HG03060 (cell line): ENCODE data around the gene NOTUM.
"Not testable (repeated sequence)": the region's sequence is repeated elsewhere in the genome, so short reads cannot be mapped to it uniquely, and the experiment has no call there.

Source experiments
- ATAC-seq: cut with Tn5 transposase; IDR thresholded peaks from one replicate; pipeline ENCODE4 v1.9.1; 2021; ENCODE audit warnings: low read depth, moderate number of reproducible peaks; ENCODE audit not compliant: unreplicated experiment

The NOTUM gene

DNA sequence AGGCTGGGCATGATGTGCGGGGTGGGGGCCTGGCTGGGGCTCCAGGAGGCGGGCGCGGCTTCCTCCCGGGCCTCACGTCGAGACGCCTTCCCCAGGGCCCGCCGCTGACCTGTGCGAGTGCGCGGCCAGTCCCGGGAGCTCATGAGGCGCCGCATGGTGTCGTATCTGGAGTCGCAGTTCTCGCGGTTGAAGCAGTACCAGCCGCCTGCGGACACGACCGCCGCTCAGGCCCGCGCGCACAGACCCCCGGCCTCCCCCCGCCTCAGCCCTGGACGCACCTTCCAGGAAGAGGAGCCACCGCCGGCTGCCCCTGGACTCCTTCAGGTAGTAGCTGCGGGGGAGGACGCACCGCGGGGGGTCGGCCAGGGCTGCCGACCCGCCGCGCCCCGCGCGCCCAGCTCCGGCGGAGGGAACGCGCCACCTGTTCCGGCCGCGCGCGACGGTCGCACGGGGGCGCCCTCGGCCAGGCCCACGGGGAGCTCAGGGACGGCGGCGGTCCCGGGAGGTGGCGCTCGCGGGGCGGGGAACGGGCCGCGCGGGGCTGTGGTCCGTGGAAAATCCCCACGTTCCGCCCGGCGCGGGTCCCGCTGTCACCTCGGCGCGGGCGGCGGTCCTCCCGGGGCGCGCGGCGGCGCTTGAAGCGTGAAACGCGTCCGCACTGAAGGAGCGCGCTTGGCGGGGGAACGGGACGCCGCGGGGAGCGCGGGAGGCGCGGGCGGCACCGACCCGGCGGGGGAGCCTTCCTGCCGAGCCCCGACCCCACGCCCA lies 1.4 kb downstream of the NOTUM start:
- ATAC-seq, result no peak

DNA sequence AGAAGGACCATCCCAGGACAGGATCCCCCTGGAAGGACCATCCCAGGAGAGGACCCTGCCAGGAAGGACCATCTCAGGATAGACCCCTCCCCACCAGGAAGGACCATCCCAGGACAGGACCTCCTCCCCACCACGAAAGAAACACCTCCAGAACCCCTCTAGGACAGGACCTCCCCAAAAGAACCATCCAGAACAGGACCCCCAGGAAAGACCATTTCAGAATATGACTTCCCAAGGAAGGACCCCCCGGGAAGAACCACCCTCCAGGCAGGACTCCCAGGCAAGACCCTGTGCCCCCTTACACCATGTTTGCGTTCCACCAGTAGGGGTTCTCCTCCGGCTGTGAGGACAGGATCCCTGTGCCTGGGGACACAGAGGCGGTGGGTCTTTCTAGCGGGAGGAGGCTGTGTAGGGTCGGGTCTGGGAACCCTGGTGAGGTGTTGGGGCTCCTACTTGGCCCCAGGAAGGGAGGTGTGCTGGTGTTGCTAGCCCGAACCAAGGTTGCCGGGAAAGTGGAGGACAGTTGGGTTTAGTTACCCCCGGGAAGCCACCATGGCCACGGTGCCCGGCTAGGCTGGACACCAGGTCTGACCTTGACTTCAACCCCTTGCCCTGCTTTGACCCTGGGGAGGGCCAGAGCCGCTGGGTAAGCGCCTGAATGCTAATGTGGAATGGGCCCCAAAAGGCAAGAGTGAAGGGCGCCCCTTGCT lies 2.2 kb downstream of the NOTUM start:
- no peak for ATAC-seq

DNA sequence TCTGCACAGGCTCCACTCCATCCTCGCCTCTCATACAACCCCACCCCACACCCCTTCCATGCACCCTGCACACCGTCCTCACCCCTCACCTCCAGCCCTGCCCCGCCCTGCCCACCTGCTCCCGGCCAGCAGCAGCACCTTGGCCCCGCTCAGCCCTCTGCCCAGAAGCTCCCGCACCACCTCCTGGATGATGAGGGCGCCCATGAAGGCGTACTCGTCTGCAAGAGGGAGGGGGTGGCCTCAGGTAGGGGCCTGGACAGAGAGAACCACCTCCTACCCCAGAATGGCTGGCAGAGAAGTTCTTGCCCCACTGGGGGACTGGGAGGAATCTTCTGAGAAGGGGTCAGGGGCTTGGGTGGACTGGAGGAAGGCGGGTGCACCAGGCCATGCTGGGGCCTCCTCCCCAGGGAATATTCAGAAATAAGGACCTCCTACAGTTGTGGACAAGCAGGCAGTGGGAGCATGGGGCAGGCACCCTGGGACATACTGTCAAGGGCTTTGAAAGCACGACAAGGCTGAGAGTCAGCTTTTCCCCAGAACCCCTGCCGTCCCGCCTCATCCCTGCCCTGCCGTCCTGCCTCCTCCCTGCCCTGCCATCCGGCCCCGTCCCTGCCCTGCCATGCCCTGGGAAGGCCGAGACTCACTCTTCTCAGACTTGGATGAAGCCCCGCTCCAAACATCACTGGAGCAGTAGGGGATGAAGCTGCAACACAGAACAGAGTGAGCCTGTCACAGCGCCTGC lies 3.1 kb downstream of the NOTUM start:
- no peak for ATAC-seq

GRCh38 chr17:81956607-81957589 lies 4.1 kb downstream of the NOTUM start:
- no peak for ATAC-seq

DNA sequence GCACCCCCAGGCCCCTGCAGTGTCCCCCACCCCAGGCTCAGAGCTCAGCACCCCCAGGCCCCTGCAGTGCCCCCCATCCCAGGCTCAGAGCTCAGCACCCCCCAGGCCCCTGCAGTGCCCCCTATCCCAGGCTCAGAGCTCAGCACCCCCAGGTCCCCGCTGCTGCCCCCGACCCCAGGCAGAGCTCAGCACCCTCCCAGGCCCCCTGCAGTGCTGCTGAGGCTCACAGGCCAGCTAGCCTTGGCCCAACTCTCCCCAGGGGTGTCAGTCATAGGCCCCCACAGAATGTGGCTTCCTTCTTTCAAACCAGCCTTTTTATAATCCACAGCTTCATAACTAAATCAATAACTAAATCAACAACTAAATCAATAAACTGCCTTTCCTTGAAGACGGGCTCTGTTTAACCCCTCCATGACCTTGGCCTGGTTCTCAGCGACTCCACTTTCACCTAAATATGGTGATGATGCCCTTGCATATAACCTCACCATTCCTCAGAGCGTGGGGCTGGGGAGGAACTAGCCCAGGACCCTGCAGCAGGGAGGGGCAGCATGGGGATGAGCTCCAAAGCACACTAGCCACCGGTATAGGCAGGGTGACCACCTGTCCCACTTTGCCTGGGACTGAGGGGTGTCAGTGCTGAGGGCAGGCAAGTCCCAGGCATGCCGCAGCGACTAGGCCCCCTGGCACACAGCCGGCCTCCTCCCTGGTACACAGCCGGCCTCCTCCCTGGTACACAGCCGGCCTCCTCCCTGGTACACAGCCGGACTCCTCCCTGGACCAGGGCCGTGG lies 5.0 kb downstream of the NOTUM start:
- ATAC-seq, result no peak

- no peak for ATAC-seq
Measured at GRCh38 chr17:81955058-81955681, 5.8 kb downstream of the NOTUM start.

DNA sequence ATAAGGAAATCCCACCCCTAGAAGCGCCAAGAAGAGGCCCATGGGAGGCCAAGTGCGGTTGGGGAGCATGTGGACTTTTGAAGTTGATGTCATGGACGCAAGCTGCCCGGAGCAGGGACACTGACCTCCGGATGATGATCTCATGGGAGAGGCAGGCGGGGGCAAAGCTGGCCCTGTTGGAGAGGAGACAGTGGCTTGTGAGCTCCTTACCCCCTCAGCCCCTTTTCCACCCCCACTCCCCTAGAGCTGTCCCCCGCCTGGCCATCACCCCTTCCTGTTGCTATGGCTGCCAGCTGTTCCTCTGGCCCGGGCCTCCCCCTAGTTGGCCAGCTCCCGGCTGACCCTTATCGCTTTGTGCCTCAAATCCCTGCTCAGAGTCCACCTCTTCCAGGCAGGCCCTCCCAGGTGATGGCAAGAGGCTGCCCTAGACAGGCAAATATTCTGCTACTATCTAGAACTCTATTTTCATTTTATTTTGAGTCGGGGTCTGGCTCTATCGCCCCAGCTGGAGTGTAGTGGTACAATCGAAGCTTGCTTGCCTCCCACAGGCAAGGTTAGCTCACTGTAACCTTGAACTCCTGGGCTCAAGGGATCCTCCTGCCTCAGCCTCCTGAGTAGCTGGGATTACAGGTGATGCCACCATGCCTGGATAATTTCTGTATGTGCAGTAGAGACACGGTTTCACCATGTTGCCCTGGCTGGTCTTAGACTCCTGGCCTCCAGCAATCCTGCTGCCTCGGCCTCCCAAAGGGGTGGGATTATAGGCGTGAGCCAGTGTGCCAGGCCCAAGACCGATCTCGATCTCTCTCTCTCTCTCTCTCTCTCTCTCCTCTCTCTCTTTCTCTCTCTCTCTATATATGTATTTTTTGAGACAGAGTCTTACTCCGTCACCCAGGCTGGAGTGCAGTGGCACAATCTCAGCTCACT lies 6.6 kb downstream of the NOTUM start:
- no peak for ATAC-seq

- not testable (repeated sequence) for ATAC-seq
Measured at GRCh38 chr17:81953443-81953842, 7.5 kb downstream of the NOTUM start.

DNA sequence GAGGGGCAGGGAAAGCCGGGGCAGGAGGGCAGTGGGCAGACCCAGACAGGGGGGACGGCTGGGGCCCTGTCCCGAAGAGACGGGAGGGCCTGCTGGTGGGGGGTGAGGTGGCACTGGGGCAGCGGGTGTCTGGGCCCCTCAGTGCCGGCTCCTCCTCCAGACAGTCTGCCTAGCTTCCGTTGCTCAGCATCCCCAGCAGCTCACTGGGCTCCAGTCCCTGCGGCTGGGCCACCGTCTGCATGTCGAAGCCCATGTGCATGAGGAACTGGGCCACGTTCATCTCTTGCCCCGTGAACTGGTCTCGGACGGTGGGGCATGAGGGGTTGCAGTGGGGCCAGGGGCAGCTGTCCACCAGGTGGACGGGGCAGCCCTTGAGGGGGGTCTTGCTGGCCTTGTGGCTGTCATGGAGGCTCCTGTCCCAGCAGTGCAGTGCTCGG lies 8.2 kb downstream of the NOTUM start:
- ATAC-seq, result no peak

- ATAC-seq, result no peak
Measured at GRCh38 chr17:81951785-81952684, 9.0 kb downstream of the NOTUM start.

DNA sequence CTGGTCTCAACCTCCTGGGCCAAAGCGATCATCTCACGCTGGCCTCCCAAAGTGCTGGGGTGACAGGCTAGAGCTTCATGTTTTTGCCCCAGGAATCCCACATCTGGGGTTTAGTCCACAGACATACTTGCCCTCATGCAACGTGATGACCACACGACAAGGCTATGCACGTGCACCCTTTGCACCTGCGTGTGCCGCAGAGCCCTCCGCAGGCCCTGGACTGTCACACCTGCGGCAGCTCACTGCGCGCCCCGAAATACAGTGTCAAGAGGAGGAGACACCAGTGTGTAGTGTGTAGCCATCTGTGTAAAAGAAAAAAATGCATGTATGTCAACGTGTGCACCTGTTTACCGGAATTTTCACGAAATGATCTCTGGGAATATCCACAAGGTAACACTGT lies 10.5 kb downstream of the NOTUM start:
- ATAC-seq, result no peak

DNA sequence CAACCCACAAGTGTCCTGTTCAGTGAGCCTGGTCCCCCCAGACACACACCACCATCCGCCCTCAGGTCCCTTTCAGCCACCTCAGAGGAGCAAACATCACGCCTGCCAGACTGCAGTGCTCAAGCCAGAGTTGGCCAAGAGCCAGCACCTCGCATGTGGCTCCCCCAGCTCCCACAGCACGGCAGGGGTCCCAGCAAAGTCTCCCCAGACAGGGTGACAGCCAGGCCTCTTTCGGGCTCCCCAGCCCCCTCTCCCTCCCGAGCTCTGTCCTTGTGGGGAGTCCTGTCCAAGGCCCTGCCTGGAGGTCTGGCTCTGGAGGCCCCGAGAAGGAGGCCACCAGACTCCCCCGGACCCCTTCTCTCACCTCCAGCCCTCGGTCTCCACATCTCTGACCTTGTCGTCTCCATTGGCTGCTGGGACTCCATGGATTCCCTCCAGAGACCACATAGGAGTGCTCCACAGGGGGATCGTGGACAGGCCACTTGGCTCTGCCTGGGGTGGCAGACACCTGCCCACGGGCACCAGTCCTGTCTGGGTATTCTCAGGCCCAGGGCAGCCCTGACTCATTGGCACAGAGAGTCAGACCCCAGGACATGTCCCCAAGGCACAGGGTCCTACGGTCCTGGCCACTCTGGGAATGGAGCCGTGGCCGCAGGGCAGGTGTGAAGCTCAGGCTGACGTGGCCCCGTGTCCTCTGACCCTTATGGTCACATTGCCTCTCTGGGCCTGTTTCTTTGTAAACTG lies 12.2 kb downstream of the NOTUM start:
- no peak for ATAC-seq

DNA sequence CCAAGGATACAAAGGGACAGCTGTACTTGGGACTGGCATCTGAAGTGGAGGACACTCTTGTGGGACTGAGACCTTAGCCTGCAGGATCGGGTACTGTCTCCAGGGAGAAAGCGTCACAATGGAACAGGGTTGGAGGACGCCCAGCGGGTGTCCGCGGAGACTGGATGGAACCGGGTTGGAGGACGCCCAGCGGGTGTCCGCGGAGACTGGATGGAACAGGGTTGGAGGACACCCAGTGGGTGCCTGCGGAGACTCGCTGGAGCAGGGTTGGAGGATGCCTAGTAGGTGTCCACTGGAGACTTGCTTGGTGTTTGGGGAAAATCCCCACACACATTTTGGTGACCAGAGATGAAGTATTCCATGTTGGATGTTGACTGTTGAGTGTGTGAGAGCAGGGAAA lies 13.8 kb downstream of the NOTUM start, which contains the start of gene MYADML2:
Gene MYADML2, minus strand, starts transcription at position 45 of the 400 bp plus-strand sequence. CDS start 5,492 bp downstream, outside the sequence.
- ATAC-seq, result no peak

- ATAC-seq, result no peak
Measured at GRCh38 chr17:81944858-81945257, 16.1 kb downstream of the NOTUM start.

DNA sequence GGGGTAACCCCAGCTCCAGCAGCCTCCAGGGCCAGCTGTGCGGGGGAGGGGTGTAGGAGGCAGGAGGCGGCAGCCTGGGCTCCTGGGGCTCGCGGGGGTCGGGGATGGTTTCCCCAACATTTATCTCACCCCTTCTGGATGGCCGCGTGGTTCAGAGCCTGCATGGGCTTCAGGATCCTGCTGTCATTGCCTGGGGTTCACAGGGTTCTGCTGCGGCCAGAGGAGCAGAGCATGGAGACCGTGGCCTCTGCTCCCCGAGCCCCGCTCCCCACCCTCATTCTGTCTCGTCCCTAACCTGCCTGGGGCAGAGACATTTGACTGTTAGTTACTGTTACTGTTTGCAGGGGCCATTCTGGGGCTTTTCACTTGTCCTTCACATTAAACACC lies 18.8 kb downstream of the NOTUM start:
- ATAC-seq, result no peak
